Fibroblast of the conjunctiva (primary cell): Measurements from ENCODE around the gene ABCB4.
A peak's percentile ranks its signal among the peaks of the same experiment; 100 is the strongest.

Experiments used
- DNase-seq: peaks from one replicate; pipeline ENCODE4 v3.0.0-alpha.2; 2010; ENCODE audit warnings: low read depth

The ABCB4 gene

GRCh38 chr7:87424075-87424474, 51.4 kb downstream of the ABCB4 start:
- DNase-seq, result no peak

- no peak for DNase-seq
Measured at GRCh38 chr7:87420173-87420572, 55.3 kb downstream of the ABCB4 start.

- peak; percentile 66 for DNase-seq
Measured at GRCh38 chr7:87416682-87417587, 58.5 kb downstream of the ABCB4 start.

GRCh38 chr7:87414794-87415188, 60.7 kb downstream of the ABCB4 start:
- no peak for DNase-seq

- DNase-seq, result peak; percentile 43
Measured at GRCh38 chr7:87413951-87414793, 61.3 kb downstream of the ABCB4 start.

- DNase-seq, result no peak
Measured at GRCh38 chr7:87413029-87413428, 62.5 kb downstream of the ABCB4 start.

- DNase-seq, result no peak
Measured at GRCh38 chr7:87411186-87411585, 64.3 kb downstream of the ABCB4 start.

GRCh38 chr7:87404674-87405073, 70.8 kb downstream of the ABCB4 start:
- no peak for DNase-seq

GRCh38 chr7:87398446-87398845, 77.0 kb downstream of the ABCB4 start:
- DNase-seq, result no peak

- no peak for DNase-seq
Measured at GRCh38 chr7:87395442-87396020, 79.9 kb downstream of the ABCB4 start.

- DNase-seq, result no peak
Measured at GRCh38 chr7:87391020-87391701, 84.3 kb downstream of the ABCB4 start.

GRCh38 chr7:87380905-87381304, 94.6 kb downstream of the ABCB4 start:
- no peak for DNase-seq

- DNase-seq, result no peak
Measured at GRCh38 chr7:87375662-87376435, 99.6 kb downstream of the ABCB4 start.

GRCh38 chr7:87370660-87371180, 104.8 kb downstream of the ABCB4 start:
- DNase-seq, result peak; percentile 40

GRCh38 chr7:87369216-87369615, 106.3 kb downstream of the ABCB4 start:
- no peak for DNase-seq

- no peak for DNase-seq
Measured at GRCh38 chr7:87364246-87364645, 111.2 kb downstream of the ABCB4 start.

GRCh38 chr7:87363342-87363741, 112.1 kb downstream of the ABCB4 start:
- no peak for DNase-seq

- no peak for DNase-seq
Measured at GRCh38 chr7:87361320-87361719, 114.2 kb downstream of the ABCB4 start.

- no peak for DNase-seq
Measured at GRCh38 chr7:87359366-87359765, 116.1 kb downstream of the ABCB4 start.

GRCh38 chr7:87356448-87356847, 119.0 kb downstream of the ABCB4 start:
- DNase-seq, result no peak

GRCh38 chr7:87354749-87355148, 120.7 kb downstream of the ABCB4 start:
- no peak for DNase-seq
